ENCODE results near the gene PTCHD1.

Gene PTCHD1

GRCh38 chrX:23356189-23356588, 21.5 kb downstream of the PTCHD1 start:
- DNase-seq (ENCODE audit: low read depth): no peak

GRCh38 chrX:23364416-23364815, 29.8 kb downstream of the PTCHD1 start:
- DNase-seq (ENCODE audit: low read depth): no peak

GRCh38 chrX:23365541-23365940, 30.9 kb downstream of the PTCHD1 start:
- no peak for DNase-seq (ENCODE audit: low read depth)

- DNase-seq (ENCODE audit: low read depth): no peak
Observed at GRCh38 chrX:23366914-23367313, 32.3 kb downstream of the PTCHD1 start.

- DNase-seq (ENCODE audit: low read depth): no peak
Observed at GRCh38 chrX:23369027-23369426, 34.4 kb downstream of the PTCHD1 start.

- DNase-seq (ENCODE audit: low read depth): no peak
Observed at GRCh38 chrX:23372220-23372902, 37.7 kb downstream of the PTCHD1 start.

GRCh38 chrX:23373129-23373804, 38.6 kb downstream of the PTCHD1 start:
- no peak for DNase-seq (ENCODE audit: low read depth)

GRCh38 chrX:23374291-23374690, 39.6 kb downstream of the PTCHD1 start:
- no peak for DNase-seq (ENCODE audit: low read depth)

- DNase-seq (ENCODE audit: low read depth): no peak
Observed at GRCh38 chrX:23376581-23376980, 41.9 kb downstream of the PTCHD1 start.

- DNase-seq (ENCODE audit: low read depth): no peak
Observed at GRCh38 chrX:23380581-23380980, 45.9 kb downstream of the PTCHD1 start.

- DNase-seq (ENCODE audit: low read depth): no peak
Observed at GRCh38 chrX:23381099-23382087, 46.7 kb downstream of the PTCHD1 start.

GRCh38 chrX:23382572-23382971, 47.9 kb downstream of the PTCHD1 start:
- DNase-seq (ENCODE audit: low read depth): no peak

- no peak for DNase-seq (ENCODE audit: low read depth)
Observed at GRCh38 chrX:23383411-23383810, 48.8 kb downstream of the PTCHD1 start.

- DNase-seq (ENCODE audit: low read depth): no peak
Observed at GRCh38 chrX:23385242-23385641, 50.6 kb downstream of the PTCHD1 start.

- DNase-seq (ENCODE audit: low read depth): no peak
Observed at GRCh38 chrX:23386260-23386659, 51.6 kb downstream of the PTCHD1 start.

GRCh38 chrX:23386726-23387125, 52.1 kb downstream of the PTCHD1 start:
- DNase-seq (ENCODE audit: low read depth): no peak

GRCh38 chrX:23387550-23388184, 53.0 kb downstream of the PTCHD1 start:
- DNase-seq (ENCODE audit: low read depth): no peak

- DNase-seq (ENCODE audit: low read depth): no peak
Observed at GRCh38 chrX:23389196-23389792, 54.6 kb downstream of the PTCHD1 start.

- no peak for DNase-seq (ENCODE audit: low read depth)
Observed at GRCh38 chrX:23390979-23391378, 56.3 kb downstream of the PTCHD1 start.

GRCh38 chrX:23392195-23392594, 57.5 kb downstream of the PTCHD1 start:
- no peak for DNase-seq (ENCODE audit: low read depth)

GRCh38 chrX:23394421-23394820, 59.8 kb downstream of the PTCHD1 start:
- no peak for DNase-seq (ENCODE audit: low read depth)

GRCh38 chrX:23396263-23396662, 61.6 kb downstream of the PTCHD1 start:
- DNase-seq (ENCODE audit: low read depth): no peak

Measured in activated T-helper 9 cell treated with anti-CD3 and anti-CD28 coated beads, Interleukin-2, amount 50 U/mL, for 16 hours (primary cell).